SH-SY5Y (cell line): ENCODE data around the gene SMYD1.

Experiments
- GATA2 ChIP-seq: IDR thresholded peaks from 2 replicates; pipeline ENCODE4 v1.6.1; 2011; ENCODE audit warnings: mild to moderate bottlenecking, low read depth, low read length
- GATA3 ChIP-seq: IDR thresholded peaks from 2 replicates; pipeline ENCODE4 v1.6.1; 2011; ENCODE audit warnings: low read depth, mild to moderate bottlenecking, low read length, moderate library complexity

Gene SMYD1

GRCh38 chr2:88067598-88067997 is at the start of gene SMYD1:
SMYD1 (plus strand) TSS chr2:88067825; CDS start chr2:88067865, 40 bp downstream.
- TF ChIP-seq GATA2: no peak

- TF ChIP-seq GATA3: no peak
- no peak for TF ChIP-seq GATA2
Observed at GRCh38 chr2:88018909-88019308, 48.7 kb upstream of the SMYD1 start.

- TF ChIP-seq GATA3 (no peak), GATA2 (no peak)
Observed at GRCh38 chr2:88019985-88020384, 47.6 kb upstream of the SMYD1 start.

- TF ChIP-seq GATA2 (no peak), GATA3 (no peak)
Observed at GRCh38 chr2:88022669-88022921, 45.0 kb upstream of the SMYD1 start.

GRCh38 chr2:88024509-88024908 is 43.1 kb upstream of the SMYD1 start:
- TF ChIP-seq GATA2 (no peak), GATA3 (no peak)

- no peak for TF ChIP-seq GATA3
- TF ChIP-seq GATA2: no peak
Observed at GRCh38 chr2:88027697-88028389, 39.8 kb upstream of the SMYD1 start.

- TF ChIP-seq GATA2 (no peak), GATA3 (no peak)
Observed at GRCh38 chr2:88028931-88029330, 38.7 kb upstream of the SMYD1 start.

- no peak for TF ChIP-seq GATA3
- TF ChIP-seq GATA2: no peak
Observed at GRCh38 chr2:88032070-88032702, 35.4 kb upstream of the SMYD1 start.

GRCh38 chr2:88036182-88036581 is 31.4 kb upstream of the SMYD1 start:
- no peak for TF ChIP-seq GATA3
- TF ChIP-seq GATA2: no peak

GRCh38 chr2:88036606-88037005 is 31.0 kb upstream of the SMYD1 start:
- TF ChIP-seq GATA2 (no peak), GATA3 (no peak)

GRCh38 chr2:88038263-88039105 is 29.1 kb upstream of the SMYD1 start:
- TF ChIP-seq GATA2 (no peak), GATA3 (no peak)

- TF ChIP-seq GATA2: no peak
- no peak for TF ChIP-seq GATA3
Observed at GRCh38 chr2:88042476-88042875, 25.1 kb upstream of the SMYD1 start.

- no peak for TF ChIP-seq GATA2
- TF ChIP-seq GATA3: no peak
Observed at GRCh38 chr2:88048541-88048940, 19.1 kb upstream of the SMYD1 start.

GRCh38 chr2:88049622-88050021 is 18.0 kb upstream of the SMYD1 start:
- TF ChIP-seq GATA3 (no peak), GATA2 (no peak)

GRCh38 chr2:88051792-88052191 is 15.8 kb upstream of the SMYD1 start:
- TF ChIP-seq GATA3 (no peak), GATA2 (no peak)

- TF ChIP-seq GATA2 (no peak), GATA3 (no peak)
Observed at GRCh38 chr2:88053296-88053695, 14.3 kb upstream of the SMYD1 start.
